Endothelial cell of hepatic sinusoid (primary cell): ENCODE results near the gene HOXD4.

Experiments
- in situ Hi-C: cut with HindIII; loops from 2 replicates; pipeline ENCODE4 v1.10.0; 2017; ENCODE audit warnings: low sequenced_read_pairs

HOXD4 gene

DNA sequence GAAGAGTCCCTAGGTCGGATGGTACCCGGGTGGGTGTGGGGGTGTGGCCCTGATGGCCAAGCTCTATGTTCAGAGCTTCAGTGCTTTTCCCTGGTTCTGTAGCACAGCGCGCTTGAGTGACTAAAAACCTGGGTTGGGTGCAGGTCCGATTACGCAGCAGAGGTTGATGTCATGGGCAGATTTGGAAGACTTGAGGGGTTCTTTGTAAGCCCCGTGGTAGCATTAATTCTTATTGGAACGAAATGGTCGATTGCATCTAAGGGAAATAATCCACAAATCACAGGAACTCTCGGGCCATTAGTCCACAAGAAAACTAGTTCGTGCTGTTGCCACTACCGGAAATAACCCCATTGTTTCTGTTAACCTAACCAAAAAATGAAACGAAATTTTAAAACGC is 12.8 kb upstream of the HOXD4 start:
- in situ Hi-C loops, result loop anchor here (5.0 kb wide), 1 partner anchor 494 kb away; no protein-coding TSS in a partner anchor

DNA sequence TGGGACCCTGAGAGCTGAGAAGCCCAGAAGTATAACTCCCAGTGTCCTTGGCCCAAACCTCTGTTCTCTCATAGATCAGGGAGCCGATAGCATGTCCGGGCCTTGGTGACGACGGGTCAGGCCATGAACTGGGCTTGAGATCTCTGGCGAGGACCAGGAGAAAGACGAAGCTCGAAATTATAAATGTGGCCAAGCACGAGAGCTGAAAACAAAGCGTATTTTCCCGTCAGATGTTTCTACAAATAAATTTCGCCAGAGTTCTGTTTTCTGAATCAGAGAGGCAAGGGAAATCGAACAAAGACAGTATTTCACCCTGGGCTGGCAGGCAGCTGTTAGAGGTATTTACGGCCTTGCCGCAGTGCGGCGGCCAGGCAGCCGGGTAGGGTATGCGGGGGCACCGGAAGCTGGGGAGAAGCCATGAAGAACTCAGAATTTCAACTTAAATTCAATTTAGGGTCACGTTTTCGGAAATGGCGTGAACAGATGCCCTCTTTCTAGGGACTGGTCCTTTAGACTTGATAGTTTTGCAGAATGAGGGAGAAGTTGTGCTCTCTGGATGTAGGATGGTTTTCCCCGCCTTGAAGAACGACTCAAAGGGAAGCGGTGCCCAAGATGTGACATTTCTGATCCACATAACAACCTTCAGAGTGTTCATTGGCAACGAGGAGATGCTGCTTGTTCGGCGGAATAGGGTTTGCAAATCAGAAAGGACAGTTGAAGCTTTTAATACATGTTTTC is 12.3 kb upstream of the HOXD4 start:
- in situ Hi-C loops, result loop anchor here (5.0 kb wide), 1 partner anchor 493 kb away; no protein-coding TSS in a partner anchor

DNA sequence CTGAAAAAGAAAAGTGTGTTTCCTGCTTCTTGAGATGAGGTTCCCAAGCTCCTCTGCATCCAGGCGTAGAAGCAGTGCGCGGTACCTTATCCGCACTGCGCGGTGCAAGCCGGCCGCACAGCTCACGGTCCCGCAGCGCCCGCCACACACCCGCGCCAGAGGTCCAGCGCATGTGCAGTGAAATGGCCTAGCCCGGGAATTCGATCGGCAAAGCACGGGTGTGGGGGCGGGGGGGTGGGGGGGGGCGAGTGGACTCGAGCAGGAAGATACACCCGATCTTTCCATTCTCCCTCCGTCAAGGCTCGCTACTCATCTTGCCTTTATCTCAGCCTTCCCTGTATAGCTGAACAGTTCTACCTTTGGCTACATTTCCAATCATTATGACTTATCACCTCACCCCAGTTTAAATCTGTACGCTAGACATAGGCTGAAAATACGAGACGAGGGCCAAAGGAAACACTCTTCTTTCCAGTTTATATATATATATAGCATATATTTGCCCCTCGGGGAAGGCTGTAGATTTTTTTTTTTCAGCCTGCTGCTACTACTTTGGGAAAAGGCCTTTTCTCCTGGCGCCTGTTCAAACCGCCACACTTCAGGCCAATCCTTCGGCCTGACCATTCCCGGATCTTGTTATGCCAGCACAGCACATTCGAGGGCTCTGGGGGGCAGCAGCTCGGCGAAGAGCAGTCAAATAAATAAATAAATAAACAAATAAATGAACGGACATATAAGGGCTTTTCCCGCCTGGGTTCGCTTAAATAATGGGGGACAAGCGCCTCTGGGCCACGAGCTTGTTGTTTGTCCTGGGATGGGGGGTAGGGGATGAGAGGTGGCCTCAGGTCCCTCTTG is 11.5 kb upstream of the HOXD4 start:
- in situ Hi-C loops, result loop anchor here (5.0 kb wide), 1 partner anchor 492 kb away; no protein-coding TSS in a partner anchor

DNA sequence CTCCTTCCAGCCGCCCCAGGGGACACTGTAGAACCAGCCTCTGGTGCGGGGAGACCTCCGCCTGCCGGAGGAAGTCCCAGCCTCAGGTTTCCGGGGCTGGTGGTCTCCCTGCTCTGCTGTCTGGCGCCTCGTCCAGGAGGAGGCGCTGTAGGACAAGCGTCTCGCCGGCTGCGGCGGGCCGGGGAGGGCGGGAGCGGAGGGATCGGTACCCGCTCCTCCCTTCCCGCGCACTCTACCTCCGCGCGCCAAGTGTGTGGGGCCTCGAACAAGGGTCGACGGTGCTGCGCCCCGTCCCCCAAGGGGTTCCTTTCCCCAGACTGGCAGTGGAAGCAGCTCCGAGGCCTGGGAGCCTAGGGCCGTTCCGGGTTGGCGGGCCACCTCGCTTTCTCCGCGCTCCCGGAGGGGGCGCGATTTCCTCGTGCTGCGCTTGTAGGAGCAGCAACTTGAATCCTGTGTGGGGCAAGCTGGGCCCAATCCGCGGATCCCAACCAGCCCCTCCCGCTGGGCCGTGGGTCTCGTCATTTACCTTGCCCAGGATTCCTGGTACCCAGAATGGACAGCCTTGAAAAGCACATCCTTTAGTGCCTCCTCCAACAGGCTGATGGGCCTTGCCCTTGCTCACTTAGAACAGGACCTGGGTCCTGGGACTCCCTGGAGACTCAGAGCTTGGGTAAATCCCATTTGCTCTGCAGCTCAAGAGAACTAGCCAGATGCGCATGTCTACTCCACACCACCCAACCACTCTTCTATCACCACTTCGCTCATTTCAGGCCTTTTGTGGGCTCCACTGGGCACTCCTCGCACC is 10.6 kb upstream of the HOXD4 start:
- in situ Hi-C loops, result no loop called here

DNA sequence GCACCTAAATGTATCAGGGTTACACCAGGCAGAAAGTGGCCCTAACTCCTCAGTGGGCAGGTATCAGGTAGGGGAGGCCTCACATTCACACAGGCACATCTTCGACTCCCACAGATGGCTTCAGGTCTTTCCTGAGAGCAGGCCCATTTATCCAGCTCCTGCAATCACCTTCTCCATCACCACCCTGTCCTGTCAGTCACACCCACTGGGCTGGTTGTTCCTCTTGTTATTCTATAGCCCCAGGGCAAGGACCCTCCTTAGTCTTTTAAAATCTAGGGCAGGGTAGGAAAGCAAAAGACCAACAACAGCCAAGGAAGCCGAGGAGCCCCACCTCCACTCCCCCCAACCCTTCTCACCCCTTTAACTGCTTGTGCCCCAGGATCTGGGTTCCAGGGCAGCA is 9.1 kb upstream of the HOXD4 start:
- in situ Hi-C loops, result no loop called here

DNA sequence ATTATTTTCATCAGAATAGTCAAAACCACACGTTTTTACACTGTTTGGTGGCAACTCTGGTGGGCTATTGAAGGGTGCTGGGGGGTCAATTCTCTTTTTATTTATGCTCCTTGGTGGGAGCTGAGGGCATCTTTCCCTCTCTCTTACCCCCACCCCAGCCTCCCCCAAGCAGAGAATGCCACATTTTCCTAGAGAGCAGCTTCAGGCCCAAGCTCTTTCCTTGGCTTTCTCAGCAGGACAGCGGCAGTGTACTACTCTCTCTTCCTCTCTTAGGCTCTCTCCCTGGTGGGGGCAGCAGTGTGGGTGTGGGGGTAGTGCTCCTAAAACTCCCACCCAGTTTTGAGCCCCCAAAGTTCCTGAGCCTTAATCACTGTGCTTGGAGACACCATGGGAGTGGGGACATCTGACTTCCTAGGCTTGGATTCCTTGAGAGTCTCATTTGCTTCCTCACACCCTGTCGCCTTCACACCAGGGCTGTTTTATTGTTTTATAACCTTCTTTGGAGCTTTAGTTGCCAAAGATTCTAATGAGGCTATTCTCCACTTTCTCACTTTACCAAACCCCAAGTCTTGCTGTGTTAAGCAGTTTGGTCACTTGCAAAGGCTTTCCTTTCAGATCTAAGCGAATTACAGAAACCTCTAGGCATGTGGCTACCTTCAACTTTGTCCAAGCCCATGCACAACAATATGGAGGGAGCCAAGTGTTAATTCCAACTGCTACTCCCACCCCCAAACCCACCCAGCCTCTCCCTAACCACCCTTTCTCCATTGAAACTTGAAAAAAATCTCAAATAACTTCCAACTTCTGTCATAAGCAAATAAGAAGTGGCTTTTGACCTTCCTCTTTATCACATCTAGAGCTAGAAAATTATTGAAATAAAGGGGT is 6.0 kb upstream of the HOXD4 start:
- in situ Hi-C loops, result loop anchor here (5.0 kb wide), 1 partner anchor 47 kb away; no protein-coding TSS in a partner anchor

DNA sequence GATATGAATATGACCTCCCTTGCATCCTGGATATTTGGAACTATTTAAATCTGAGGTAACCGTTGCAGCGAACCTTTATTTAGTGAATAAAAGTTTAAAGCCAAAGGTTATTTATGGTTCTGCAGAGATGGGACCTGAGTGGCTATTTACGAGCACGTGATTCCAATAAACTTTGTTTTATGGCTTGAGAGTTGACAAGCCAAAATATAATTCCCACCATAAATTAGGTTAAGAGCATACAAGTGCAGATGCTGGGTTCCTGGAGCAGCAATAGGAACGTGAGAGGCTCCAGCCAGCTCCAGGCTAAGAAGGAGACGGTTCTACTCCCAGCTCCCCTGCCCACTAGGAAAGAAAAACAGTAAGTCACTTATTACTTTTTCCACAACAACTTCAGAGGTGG is 5.2 kb upstream of the HOXD4 start:
- in situ Hi-C loops, result loop anchor here (5.0 kb wide), 1 partner anchor 46 kb away; no protein-coding TSS in a partner anchor

DNA sequence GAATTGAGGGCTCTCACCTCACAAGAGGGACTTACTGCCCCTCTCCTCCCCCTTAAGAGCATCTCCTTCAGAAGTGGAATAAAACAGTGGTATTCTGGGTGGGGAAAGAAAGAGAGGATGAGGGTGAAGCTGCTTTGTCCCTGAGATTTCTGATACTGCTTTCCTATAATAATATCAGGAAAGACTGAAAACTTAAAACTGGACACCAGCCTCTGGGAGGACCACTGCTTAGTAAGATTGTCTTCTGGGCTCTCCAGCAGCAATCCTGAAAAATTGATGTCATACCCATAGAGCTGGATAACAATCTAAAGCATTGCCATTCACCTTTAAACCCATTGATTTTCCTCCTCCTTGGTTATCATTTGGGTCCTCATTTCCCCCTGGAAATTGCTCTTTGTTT is 4.7 kb upstream of the HOXD4 start:
- in situ Hi-C loops, result loop anchor here (5.0 kb wide), 1 partner anchor 46 kb away; no protein-coding TSS in a partner anchor

DNA sequence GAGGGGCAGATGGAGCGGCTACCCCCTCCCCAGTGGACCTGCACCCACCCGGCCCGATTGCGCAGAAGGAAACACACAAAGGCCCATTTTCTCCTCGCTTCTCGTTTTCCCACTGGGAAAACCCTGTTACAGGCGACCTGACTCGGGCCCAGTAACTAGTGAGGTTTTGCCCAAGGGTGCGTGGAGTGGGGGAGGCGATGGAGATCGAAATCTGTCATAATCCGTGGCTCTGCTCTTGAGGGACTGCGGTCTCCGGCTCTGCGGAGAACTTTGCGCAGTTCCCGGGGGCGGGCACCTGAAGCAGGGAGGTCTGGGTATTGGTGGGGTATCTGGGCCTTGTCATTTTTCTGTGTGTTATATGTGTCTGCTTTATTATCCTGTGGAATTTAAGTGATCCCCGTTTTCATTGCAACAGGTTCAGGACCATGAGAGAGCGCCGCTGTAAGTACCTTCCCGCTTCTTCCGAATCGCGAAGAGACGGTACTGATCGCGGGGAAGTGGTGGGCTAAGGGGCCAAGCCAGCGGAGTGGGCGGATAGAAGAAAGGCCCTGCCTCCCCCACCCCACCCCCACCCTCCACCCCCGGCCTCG is 4.0 kb upstream of the HOXD4 start:
- in situ Hi-C loops, result loop anchor here (5.0 kb wide), 1 partner anchor 45 kb away; no protein-coding TSS in a partner anchor

DNA sequence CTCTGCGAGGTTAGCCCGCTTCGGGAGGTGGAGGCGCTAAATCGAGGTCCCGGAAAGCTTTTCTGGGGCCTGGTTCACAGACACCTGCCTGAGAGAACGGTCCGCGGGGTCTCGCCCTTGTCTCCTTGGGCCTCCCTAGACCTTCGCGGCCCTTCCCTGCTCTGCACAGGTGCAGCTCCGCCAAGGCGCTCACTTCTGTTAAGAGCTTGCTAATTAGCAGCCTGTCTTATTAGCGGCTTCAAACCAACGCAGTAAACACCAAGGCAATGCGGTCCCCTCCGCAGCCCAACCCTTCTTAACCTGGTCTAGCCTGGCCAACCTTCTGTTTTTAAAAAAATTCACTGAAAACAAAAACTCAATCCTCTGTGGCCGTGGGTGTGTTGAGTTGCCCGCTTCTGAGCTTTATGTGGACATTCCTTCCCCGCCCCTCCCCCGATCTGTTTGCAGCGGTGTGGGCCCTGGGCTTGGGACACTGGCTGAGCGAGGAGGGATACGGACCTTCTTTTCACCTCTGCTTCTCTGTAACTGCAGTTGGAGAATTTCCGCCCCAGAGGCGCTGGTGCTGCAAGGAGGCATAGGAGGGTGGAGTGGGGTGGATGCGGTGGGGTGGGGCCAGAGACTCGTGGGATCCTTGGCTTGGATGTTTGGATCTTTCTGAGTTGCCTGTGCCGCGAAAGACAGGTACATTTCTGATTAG is 3.4 kb upstream of the HOXD4 start:
- in situ Hi-C loops, result loop anchor here (5.0 kb wide), 1 partner anchor 44 kb away; no protein-coding TSS in a partner anchor

DNA sequence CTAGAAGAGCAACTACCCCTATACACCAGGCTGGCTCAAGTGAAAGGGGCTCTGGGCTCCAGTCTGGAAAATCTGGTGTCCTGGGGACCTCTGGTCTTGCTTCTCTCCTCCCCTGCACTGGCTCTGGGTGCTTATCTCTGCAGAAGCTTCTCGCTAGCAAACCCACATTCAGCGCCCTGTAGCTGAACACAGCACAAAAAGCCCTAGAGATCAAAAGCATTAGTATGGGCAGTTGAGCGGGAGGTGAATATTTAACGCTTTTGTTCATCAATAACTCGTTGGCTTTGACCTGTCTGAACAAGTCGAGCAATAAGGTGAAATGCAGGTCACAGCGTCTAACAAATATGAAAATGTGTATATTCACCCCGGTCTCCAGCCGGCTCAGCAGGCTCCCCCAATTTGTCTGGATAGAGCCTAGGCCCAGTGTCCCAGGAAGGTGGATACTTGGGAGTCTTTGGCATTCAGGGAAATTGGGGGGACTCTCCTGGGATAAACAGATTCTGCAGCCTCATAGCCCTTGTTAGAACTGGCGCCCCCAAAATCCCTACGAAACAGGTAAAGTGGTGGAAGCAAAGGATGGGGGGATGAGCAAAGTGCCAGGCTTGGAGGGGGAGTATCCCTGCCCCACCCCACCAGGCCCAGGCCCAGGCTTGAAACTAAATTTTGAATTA is 2.5 kb upstream of the HOXD4 start:
- in situ Hi-C loops, result loop anchor here (5.0 kb wide), 1 partner anchor 43 kb away; no protein-coding TSS in a partner anchor

DNA sequence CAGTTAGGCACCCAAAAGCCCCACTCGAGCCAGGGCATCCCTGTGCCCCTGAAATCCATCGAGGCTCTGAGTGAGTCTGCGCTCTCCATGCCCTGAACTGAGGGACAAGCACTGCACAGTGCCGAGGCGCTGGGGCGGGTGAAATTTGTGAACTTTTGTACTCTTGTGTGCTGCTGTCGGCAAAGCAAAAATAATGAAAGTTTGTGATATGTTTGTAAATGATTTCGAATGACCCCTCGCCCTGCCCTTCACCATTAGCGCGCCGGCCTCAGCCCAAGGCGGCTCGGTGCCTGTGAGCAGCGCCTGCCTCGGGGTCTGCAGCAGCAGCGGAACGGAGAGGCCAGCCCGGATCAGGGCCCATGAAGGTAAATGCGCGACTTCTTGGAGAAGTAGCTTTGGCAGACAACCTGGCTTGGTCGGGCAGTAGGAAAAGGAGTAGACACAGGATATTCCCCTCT is 1.8 kb upstream of the HOXD4 start:
- in situ Hi-C loops, result loop anchor here (5.0 kb wide), 1 partner anchor 43 kb away; no protein-coding TSS in a partner anchor

DNA sequence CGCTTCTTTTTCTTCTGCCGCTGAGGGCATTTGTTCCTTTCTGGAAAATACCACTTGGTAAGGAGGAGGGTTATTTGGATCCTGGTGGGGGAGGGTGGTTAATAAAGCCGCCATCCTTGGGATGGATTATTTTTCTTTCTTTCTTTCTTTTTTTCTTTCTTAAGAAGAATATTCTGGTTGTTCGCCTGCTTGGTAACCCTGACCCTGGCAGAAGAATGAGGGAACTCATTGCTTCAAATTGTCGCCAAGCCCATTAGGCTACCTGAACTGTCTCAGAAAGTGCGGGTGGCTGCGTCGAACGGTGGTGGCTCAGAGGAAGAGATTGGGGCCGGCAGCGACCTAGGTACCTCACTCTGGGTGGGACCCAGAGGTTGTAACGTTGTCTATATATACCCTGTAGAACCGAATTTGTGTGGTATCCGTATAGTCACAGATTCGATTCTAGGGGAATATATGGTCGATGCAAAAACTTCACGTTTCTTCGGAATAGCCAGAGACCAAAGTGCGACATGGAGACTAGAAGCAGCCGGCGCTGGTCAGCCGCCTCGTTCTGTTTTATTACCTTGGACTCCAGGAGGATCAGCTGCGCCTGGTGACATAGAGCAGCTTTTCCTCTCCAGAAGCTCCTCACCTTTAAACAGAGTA is 1.3 kb upstream of the HOXD4 start:
- in situ Hi-C loops, result loop anchor here (5.0 kb wide), 1 partner anchor 42 kb away; no protein-coding TSS in a partner anchor

DNA sequence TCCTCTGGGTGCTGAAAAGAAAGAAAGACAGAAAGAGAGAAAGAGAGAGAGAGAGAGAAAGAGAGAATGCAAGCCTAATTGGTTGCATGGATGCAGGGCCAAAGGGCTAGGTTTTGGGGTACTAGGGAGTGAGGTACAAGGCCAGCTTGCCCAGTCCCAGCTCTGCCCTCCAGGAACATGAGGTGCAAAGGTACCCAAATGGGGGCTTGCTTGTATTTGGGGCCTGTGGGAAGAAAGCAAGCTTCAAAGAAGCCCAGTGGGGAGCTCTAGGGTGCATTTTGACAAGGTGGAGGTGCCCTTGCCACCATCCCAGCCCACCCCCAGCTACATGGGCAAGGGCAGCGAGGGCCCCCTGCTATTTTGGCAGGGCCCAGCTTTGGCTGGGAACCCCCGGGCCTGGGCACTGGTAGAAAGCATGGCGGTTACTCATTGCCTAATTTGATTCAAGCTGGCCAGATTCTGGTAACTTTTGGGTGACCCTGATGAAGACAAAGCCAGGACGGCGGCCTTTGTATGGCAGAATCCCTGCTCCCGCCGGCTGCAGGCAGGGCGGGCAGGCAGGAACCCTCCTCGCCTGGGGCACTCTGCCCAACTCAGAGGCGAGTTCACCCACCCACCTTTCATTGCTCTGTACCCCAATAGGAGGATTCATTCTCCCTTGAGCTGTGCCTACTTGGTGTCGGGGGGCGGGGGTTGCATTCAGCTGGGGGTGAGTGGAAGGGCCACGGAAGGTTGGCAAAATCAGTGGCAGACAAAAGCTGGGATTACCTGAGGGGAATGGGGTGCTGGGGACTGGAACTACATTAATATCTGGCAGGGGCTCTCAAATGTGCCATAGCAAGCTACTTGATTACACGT is 537 bp upstream of the HOXD4 start:
- in situ Hi-C loops, result no loop called here

DNA sequence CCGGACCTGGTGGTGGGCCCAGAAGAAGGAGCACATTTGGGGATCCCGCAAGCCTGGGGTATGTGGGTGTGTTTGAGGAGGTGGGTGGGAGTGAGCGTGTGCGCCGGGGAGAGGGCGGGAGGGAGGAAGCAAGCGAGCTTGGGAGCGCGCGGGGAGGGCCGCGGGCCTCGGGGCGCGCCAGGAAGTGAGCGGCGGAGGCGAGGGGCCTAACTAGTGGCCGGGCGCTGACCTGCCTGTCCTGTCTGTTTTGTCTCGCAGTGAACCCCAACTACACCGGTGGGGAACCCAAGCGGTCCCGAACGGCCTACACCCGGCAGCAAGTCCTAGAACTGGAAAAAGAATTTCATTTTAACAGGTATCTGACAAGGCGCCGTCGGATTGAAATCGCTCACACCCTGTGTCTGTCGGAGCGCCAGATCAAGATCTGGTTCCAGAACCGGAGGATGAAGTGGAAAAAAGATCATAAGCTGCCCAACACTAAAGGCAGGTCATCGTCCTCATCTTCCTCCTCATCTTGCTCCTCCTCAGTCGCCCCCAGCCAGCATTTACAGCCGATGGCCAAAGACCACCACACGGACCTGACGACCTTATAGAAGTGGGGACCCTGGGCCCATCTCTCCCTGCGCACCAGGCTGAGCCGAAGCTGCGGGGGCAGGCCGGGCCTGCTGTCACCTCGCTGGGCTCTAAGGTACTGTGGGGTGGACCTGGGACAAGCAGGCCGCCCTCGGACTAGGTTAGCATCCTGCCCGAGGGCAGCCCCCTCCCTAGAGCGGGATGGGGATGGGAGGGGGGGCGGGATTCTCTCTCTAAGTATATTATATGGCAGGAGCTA is 1.2 kb downstream of the HOXD4 start:
- in situ Hi-C loops, result no loop called here
